Loucy (cell line): ENCODE results near the gene ADCY2.

Source experiments
- EZH2phosphoT487 ChIP-seq: fragments of 200-600 bp; IDR thresholded peaks from 2 replicates; pipeline ENCODE4 v1.6.1; 2018; ENCODE audit warnings: antibody characterized with exemption, mild to moderate bottlenecking, moderate library complexity, borderline replicate concordance
- TF ChIP-seq, protein P1 (sequence below): fragments of 200-600 bp; sonication (generic); conservative IDR thresholded peaks from 2 replicates; pipeline ENCODE4 v1.5.1; 2014; ENCODE audit warnings: mild to moderate bottlenecking, antibody characterized with exemption, low read length

DNA sequence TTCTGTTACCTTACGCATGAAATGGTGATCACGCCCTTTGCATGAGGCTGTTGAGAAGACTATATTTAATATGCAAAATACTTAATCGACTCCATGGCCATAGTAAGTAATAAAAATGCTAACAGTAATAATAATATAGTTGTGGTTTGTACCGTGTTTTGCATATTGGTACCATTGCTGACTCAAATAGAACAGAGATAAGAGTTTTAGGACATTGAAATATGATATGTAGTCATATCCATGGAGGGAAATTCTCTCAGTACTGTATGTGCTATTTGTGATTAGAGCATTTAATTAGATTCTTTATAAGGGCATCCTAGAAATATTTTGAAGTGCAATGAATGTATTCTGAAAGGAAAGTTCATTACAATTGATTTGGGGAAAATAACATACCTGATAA is 413.1 kb downstream of the ADCY2 start:
- TF ChIP-seq, protein P1, sequence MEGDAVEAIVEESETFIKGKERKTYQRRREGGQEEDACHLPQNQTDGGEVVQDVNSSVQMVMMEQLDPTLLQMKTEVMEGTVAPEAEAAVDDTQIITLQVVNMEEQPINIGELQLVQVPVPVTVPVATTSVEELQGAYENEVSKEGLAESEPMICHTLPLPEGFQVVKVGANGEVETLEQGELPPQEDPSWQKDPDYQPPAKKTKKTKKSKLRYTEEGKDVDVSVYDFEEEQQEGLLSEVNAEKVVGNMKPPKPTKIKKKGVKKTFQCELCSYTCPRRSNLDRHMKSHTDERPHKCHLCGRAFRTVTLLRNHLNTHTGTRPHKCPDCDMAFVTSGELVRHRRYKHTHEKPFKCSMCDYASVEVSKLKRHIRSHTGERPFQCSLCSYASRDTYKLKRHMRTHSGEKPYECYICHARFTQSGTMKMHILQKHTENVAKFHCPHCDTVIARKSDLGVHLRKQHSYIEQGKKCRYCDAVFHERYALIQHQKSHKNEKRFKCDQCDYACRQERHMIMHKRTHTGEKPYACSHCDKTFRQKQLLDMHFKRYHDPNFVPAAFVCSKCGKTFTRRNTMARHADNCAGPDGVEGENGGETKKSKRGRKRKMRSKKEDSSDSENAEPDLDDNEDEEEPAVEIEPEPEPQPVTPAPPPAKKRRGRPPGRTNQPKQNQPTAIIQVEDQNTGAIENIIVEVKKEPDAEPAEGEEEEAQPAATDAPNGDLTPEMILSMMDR: no peak
- no peak for TF ChIP-seq EZH2phosphoT487
